ENCODE measurements around the gene PPFIBP1. TPM values are rescaled to one million over a fixed set of nuclear protein-coding genes. Genes with fewer than 3 reads are reported as not detected.

The PPFIBP1 gene
- total and polyA plus RNA-seq, 9 of the 15 experiments (the other 6 are each of a cell fraction or from before 2014, with no cell fraction given), result 0.46 to 3.5 (median 1.8) TPM

DNA sequence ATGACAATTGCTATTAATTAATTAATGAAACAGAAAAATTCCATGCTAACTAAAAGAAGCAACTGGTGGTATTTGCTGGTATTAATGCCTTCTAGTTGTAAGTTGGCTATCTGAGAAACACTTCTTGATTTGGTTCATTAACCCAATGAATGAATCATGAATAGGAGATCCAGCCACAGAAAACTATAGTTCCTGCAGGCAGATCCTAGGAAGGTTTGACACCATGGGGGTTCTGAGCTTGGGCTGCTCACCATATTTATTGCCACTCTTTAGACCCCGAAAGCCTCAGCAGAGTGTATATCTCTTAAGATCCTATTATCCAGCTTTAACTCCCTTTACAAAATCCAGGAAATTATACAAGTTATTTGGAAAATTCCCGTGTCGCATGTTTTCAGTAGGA lies 90.9 kb downstream of the PPFIBP1 start:
- H3K79me2 ChIP-seq (ENCODE audit: control insufficient read depth, insufficient read depth, low read length), result no peaks in the 10 kb centered on the region

DNA sequence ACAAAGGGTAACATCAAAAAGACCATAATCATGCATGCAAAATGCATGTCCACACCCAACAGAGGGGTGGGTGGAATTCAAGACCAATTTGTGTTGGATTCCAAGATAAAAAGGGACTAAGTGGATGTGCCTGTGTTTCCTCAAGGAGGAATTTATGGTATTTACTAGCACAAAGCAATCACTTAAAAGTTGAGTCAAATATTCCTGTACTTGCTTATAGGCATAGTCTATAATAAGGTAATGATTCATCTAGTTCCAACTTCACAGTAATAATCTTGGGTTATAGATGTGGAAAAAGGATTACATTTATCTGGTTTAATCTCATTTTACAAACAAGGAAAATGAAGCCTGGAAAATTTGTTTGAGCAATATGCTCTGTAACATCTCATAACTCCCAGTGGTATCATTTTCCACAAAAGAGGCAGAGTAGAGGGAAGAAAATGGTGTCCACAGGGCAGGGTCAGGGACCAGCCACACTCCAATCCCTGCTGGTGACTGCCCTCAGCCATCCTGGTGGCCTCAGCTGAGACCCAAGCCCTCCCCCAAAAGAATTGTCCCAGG lies 91.4 kb downstream of the PPFIBP1 start:
- no peaks in the 10 kb centered on the region for H3K79me2 ChIP-seq (ENCODE audit: control insufficient read depth, insufficient read depth, low read length)
- H3K9me3 ChIP-seq (replicated peaks; ENCODE audit: control insufficient read depth, insufficient read depth, low read depth, low read length), result no peaks in the 10 kb centered on the region
- no peaks in the 10 kb centered on the region for H3K9me1 ChIP-seq (ENCODE audit: control insufficient read depth, insufficient read depth, low read length)
- no peaks in the 10 kb centered on the region for H4K20me1 ChIP-seq (replicated peaks; ENCODE audit: control insufficient read depth, insufficient read depth, low read length)
- H3K4me3 ChIP-seq, result no peak overlapping the region
- in situ Hi-C loops (cut with MboI), result no loop called here
- peaks cover 0 to 2% of the 10 kb centered on the region in 2 experiments; a peak in 1 of 5 replicates for H3K27me3 ChIP-seq (ENCODE audit: control insufficient read depth in 2 of 2, insufficient read depth in 2 of 2, low read length in 2 of 2)
- H2AFZ ChIP-seq (ENCODE audit: low read depth, low read length), result no peak overlapping the region
- ATAC-seq (no peak), DNase-seq (ENCODE audit: extremely low read depth in 1 of 4, low spot score in 3 of 4) (no peak), FAIRE-seq (no peak)
- ChIA-PET POLR2A (no interaction called here), CTCF (ENCODE audit: low intra/inter-chr PET ratio) (no interaction called here)
- TF ChIP-seq PHF21A (IDR thresholded peaks at IDR 0.05; ENCODE audit: borderline replicate concordance, low read depth) (no peak), BRCA1 (IDR thresholded peaks at IDR 0.05) (no peak), BRCA1 (CRISPR knock-in tag; IDR thresholded peaks at IDR 0.05) (no peak), POLR2A (conservative IDR thresholded peaks at IDR 0.05) (no peak), ZNF41 (CRISPR knock-in tag; conservative IDR thresholded peaks at IDR 0.05) (no peak), STAT5A (IDR thresholded peaks at IDR 0.05; ENCODE audit: borderline replicate concordance, low read length) (no peak), ZNF717 (CRISPR knock-in tag; IDR thresholded peaks at IDR 0.05) (no peak), ZNF707 (CRISPR knock-in tag; conservative IDR thresholded peaks at IDR 0.05) (no peak), ZNF586 (CRISPR knock-in tag; conservative IDR thresholded peaks at IDR 0.05) (no peak), DPF2 (IDR thresholded peaks at IDR 0.05) (no peak), HNRNPK (IDR thresholded peaks at IDR 0.05; ENCODE audit: low read depth, low read length, poor library complexity, severe bottlenecking) (no peak)
- no peaks in the 10 kb centered on the region for H3K36me3 ChIP-seq (ENCODE audit: control insufficient read depth, insufficient read depth, low read length)
- intact Hi-C loops (cut with micrococcal nuclease), result no loop called here
- H3K4me2 ChIP-seq (ENCODE audit: insufficient read depth, low read length), result no peak overlapping the region
- H3K4me1 ChIP-seq (replicated peaks in 1 of 2; ENCODE audit: control insufficient read depth in 2 of 2, insufficient read depth in 2 of 2, low read length in 2 of 2), result no peaks in the 10 kb centered on the region
- H3K27ac ChIP-seq (ENCODE audit: extremely low read depth, low read depth, low read length), result no peak overlapping the region
- H3K9ac ChIP-seq (ENCODE audit: insufficient read depth in 1 of 2, low read depth in 2 of 2, low read length in 2 of 2), result no peak overlapping the region
- no TSS peak for BruUV-seq (replicated peaks)

More for the DNA sequence above, 90.9 kb downstream of the PPFIBP1 start:
- H3K27me3 ChIP-seq (ENCODE audit: control insufficient read depth in 2 of 2, insufficient read depth in 2 of 2, low read length in 2 of 2), result peaks cover 0 to 2% of the 10 kb centered on the region in 2 experiments; a peak in 2 of 5 replicates
- H3K9me1 ChIP-seq (ENCODE audit: control insufficient read depth, insufficient read depth, low read length), result no peaks in the 10 kb centered on the region
- H3K9ac ChIP-seq (ENCODE audit: insufficient read depth in 1 of 2, low read depth in 2 of 2, low read length in 2 of 2), result no peak overlapping the region
- no peaks in the 10 kb centered on the region for H3K4me1 ChIP-seq (replicated peaks in 1 of 2; ENCODE audit: control insufficient read depth in 2 of 2, insufficient read depth in 2 of 2, low read length in 2 of 2)
- intact Hi-C loops (cut with micrococcal nuclease), result no loop called here
- no peak overlapping the region for H3K4me2 ChIP-seq (ENCODE audit: insufficient read depth, low read length)
- FAIRE-seq (no peak), ATAC-seq (no peak), DNase-seq (ENCODE audit: extremely low read depth in 1 of 4, low spot score in 3 of 4) (no peak)
- no peaks in the 10 kb centered on the region for H3K9me3 ChIP-seq (replicated peaks; ENCODE audit: control insufficient read depth, insufficient read depth, low read depth, low read length)
- POLR2A ChIA-PET, result no interaction called here
- CTCF ChIA-PET (ENCODE audit: low intra/inter-chr PET ratio), result no interaction called here
- H3K27ac ChIP-seq (ENCODE audit: extremely low read depth, low read depth, low read length), result no peak overlapping the region
- 0% methylated on average over 3 of the region's 3 CpGs for WGBS (ENCODE audit: insufficient coverage, low coverage, missing lambda C conversion rate)
- no peak overlapping the region for H3K4me3 ChIP-seq
- no peak overlapping the region for H2AFZ ChIP-seq (ENCODE audit: low read depth, low read length)
- BruUV-seq (replicated peaks), result no TSS peak
- TF ChIP-seq RUNX1 (IDR thresholded peaks at IDR 0.05; ENCODE audit: low read depth), result no peak
- TF ChIP-seq POLR2B (IDR thresholded peaks at IDR 0.05; ENCODE audit: low read depth, partially characterized antibody), result no peak
- no peak for TF ChIP-seq NEUROD1 (IDR thresholded peaks at IDR 0.05; ENCODE audit: borderline replicate concordance, low read depth, low read length, partially characterized antibody)
- TF ChIP-seq, protein P1, sequence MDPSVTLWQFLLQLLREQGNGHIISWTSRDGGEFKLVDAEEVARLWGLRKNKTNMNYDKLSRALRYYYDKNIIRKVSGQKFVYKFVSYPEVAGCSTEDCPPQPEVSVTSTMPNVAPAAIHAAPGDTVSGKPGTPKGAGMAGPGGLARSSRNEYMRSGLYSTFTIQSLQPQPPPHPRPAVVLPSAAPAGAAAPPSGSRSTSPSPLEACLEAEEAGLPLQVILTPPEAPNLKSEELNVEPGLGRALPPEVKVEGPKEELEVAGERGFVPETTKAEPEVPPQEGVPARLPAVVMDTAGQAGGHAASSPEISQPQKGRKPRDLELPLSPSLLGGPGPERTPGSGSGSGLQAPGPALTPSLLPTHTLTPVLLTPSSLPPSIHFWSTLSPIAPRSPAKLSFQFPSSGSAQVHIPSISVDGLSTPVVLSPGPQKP (CRISPR knock-in tag; IDR thresholded peaks at IDR 0.05), result no peak
- no peaks in the 10 kb centered on the region for H4K20me1 ChIP-seq (replicated peaks; ENCODE audit: control insufficient read depth, insufficient read depth, low read length)
- in situ Hi-C loops (cut with MboI), result no loop called here
- H3K36me3 ChIP-seq (ENCODE audit: control insufficient read depth, insufficient read depth, low read length), result no peaks in the 10 kb centered on the region

All from K562 (cell line).